ENCODE results near the gene FEM1B.

The FEM1B gene

DNA sequence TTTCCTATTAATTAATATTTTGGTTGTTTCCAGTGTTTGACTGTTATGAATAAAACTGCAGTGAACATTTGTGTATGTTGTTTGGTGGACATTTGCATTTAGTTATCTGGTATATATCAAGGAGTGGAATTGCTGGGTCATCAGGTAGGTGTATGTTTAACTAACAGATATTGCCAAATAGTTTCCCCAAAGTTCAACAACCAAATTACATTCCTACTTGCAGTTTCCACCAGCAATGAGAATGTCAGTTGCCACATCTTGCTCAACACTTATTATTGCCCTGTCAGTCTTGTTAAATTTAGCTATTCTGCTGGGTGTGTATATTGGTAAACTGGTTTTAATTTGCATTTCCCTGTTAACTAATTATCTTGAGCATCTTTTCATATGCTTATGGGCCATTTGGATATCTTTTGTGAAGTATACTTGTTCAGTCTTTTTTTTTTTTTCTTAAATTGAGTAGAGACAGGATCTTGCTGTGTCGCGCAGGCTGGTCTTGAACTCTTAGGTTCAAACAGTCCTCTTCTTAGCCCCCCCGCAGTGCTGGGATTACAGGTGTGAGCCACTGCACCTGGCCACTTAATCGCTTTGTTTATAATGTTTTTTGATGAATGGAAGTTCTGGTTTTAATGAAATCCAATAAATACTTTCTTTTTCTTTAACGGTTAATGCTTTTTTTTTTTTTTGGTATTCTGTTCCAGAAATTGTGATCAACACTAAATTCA, 7.9 kb downstream of the FEM1B start:
- no peak for DNase-seq

GRCh38 chr15:68286256-68286655, 8.7 kb downstream of the FEM1B start:
- DNase-seq = no peak

DNA sequence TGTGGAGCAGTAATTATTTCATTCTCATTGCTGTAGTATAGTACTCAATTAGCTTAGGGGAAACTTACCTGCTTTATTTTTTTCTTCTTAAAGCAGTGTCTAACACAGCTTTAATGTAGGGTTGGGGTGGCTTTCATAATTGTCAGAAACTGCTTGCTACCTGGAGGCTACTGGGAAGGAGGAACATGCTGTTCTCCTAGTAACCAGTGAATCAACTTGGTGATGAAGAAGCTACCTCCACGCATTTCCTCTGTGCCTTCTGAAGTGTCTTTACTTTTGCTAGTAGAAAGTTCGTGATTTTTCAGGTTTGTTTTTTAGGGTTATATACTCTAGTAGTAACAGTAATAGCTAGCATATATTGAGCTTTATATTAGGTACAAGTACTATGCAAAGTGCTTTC, 11.5 kb downstream of the FEM1B start:
- no peak for DNase-seq

- DNase-seq = no peak
These were observed 12.2 kb downstream of the FEM1B start for GRCh38 chr15:68289621-68290352.

- no peak for DNase-seq
These were observed 13.2 kb downstream of the FEM1B start for GRCh38 chr15:68290715-68291114.

DNA sequence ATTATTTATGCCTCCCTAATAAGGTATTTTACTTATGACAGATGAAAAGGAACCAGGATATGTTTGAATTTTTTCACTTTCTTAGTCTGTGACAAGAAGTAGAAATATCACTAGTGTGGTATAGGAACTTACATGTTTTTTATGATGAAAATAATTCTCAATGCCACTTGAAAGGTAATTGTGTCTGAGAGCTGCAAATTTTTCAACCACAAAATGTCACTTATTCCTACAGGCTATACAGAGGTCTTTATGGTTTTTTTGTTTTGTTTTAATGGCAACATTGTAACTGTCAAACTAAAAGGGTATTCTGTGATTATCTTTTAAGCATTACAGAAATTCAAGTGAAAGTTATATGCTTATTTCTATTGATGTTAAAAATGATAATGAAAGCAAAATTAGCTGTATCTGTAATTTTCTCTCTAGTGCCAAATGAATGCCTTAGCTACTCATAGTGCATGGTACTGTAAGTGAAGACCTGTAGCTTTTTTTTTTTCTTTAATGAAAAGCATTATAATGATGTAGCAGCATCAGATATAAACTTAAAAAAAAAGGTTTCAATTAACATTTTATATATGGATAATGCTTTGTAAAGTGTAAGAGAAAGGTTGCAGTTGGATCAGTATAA, 14.7 kb downstream of the FEM1B start:
- DNase-seq = no peak

DNA sequence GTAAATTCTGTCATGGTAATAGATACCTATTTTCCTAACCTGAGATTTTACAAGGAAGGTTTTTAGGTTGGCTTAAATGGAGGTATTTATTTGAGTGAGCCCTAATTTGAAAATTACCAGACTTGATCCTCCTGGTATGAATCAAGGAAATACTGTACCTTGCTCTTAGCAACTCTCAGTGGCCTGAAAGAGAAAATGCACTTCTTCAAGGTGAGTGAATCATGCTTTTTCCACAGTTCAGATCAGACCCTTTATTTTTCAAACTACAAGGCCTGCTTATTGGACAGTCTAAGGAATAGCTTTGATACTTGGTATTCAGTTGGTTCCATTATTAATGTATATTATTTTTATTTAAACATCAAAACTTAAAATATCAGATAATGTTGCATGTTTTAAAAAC, 15.4 kb downstream of the FEM1B start:
- DNase-seq = no peak

- DNase-seq = no peak
These were observed 17.7 kb downstream of the FEM1B start for GRCh38 chr15:68295014-68295805.

- no peak for DNase-seq
These were observed 20.8 kb downstream of the FEM1B start for GRCh38 chr15:68298336-68298735.

DNA sequence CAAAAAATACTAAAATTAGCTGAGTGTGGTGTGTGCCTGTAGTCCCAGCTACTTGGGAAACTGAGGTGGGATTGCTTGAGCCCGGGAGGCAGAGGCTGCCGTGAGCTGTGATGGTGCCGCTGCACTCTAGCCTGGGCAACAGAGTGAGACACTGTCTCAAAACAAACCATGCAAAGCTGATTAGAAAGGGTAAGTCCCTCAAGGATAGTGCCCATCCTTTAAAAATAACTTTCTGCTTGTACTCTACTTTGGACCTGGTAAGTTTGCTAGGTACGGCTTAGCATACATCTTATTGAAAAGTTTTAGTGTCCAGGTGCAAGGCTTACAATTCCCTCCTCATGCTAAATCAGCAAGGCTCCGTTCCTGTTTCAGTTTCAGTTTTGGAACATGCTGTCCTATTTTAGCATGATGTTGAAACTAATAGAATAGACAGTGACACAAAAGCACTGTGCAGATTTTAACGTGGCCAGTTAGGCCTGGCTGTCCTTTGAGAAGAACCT, 21.4 kb downstream of the FEM1B start:
- DNase-seq = no peak

DNA sequence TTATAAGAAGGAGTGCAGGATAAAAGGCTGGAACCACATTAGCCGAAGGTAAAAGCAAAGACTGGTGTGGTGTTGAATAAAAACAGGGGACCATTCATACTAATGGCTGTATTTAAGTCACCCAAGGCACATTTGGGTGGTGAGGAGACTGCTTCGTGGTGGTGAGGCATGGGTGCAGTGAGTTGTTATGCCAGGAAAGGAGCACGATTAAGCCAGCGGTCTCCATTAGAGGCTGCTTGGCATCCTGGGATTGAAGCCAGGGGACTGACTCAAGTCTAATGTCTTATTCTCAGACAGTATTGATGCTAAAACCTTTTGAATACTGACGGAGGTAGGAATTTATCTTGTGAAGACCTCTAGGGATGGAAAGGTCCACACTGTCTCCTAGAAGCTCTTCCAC, 21.9 kb downstream of the FEM1B start:
- DNase-seq = no peak

DNA sequence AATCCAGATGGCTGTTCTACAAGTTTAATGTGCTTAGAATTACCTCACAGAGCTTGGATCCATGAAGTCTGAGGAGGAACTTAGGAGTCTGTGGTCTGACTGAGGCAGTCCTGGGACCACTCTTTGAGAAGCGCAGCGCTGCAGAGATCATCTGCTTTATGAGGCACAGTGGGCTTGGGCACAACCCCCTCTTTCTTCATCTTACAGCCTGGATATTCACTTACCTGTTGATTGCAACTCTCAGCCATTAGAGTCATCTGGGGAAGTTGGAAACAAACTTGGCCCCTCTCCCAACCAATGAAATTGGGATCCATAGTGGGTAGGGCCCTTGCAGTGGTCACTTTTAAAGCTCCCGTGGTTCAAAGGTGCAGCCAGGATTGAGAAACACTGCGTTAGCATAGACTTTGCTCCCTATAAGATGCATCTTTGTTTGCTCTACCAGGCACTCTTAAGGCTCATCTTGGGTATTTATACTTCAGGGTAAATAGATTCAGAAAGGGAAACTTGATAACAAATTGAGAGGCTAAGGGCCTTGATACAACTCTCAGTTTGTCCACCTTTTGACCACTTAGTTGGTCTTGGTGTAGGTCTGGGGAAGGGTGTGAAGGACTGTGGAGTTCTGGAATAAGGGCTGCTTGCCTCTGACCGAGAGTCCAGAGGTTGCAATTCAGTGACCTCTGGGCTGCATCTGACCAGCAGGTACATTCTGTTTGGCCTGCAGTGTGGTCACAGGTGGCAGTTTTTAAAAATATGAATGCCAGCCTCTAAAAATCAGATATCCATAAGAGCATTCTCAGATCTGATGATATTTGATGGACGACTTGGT, 22.8 kb downstream of the FEM1B start:
- no peak for DNase-seq

DNA sequence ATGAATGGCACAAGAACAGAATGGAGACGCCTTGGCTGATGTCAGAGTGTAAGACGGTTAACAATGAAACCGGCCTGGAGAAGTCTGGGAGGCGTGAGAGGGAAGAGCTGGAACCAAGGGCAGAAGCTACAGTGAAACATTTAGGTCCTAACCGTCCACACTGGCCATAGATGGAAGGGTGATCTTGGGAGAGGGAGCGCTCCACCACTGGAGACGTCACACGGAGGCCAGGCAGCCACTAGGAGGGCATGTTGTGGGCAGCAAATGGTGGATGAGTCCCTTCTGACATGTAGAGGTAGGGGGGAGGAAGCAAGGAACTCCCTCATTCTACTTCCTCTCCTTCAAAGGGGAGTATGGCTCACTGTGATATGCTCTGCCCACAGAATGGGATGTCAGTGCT, 23.8 kb downstream of the FEM1B start:
- DNase-seq = no peak

- DNase-seq = no peak
These were observed 25.2 kb downstream of the FEM1B start for GRCh38 chr15:68302729-68303128.

DNA sequence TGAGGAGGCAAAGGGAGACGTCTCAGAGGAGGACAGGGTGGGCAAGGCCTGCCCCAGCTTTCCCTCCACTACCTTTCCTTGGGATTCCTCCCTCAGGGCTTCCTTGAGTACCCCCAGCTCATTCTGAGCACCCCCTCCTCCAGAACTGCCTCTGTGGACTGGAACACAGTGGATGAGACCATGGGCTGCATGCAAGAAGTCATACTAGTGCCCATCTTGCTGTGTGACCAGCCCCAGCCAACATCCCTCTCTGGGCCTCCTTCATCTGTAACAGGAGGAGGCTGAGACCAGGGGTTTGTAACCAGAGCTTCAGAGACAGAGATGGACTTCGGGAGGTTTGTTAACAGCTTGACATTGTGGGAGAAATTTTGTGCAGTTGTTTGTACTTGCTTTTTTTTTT, 25.6 kb downstream of the FEM1B start:
- DNase-seq = no peak

DNA sequence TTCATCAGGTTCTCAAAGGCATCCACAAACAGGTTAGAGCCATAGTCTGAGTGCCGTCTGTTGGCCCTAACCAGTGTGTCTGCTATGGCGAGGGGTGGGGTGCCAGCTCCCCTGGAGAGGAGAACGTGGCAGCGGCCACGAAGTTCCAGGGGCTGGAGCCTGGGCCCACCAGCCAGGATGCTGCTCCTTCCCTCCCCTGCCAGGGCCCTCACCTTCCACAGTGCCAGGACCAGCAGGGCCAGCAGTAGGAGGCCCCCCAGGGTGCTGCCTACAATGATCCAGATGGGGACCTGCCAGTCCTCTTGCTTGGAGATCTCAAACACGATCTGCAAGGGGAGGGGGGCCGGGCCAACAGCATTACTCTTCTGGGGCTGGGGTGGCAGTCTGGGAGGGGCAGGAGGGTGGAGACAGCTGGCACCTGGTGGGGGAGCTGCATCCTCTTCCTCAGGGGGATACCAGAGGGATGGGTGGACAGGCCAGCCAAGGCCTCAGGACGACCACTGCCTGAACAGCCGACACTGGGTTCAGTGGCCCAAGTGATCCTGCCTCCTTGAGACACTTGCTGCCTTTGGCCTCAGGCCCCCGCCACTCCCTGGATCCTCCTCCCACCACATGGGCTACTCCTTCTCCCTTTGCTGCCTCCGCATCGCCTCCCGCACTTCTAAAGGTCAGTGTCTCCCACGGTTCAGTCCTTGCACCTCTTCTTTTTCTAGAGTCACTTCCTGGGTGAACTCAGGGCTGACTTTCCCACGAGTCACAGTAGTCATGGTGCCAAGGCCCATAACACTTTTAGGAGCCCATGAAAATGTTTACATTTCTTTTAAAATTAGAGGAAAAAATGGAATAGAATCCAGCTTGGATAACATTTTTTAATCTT, 26.3 kb downstream of the FEM1B start:
- no peak for DNase-seq

DNA sequence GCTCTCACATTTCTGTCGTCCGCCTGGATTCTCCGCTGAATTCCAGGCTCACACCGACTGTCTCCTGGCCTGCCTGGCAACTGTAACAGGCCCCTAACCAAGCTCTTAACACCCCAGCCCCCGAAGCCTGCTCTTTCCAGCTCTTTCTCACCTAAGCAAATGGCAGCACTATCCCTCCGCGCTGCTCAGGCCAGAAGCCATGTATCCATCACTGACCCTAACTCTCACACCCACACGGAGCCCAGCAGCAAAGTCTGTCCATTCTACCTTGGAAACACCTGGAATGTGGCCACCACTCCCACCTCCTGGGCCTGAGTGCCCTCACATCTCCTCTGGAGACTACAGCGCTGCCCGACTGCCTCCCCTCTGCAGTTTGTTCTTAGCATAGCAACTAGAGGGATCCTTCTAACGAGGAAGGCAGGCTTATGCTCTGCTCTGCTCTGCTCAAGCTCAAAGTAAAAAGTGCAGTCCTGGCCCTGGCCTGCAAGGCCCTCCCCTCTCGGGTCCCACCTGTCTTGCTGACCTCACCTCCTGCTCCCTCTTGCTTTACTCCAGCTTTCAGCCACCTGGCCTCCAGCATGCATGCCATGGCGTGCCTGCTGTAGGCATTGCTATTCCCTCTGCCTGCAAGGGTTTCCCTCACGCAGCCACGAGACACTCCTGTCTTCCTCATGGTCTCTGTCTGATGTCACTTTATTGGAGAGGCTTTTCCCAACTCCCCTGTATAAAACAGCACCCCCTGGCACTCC, 27.2 kb downstream of the FEM1B start:
- no peak for DNase-seq

DNA sequence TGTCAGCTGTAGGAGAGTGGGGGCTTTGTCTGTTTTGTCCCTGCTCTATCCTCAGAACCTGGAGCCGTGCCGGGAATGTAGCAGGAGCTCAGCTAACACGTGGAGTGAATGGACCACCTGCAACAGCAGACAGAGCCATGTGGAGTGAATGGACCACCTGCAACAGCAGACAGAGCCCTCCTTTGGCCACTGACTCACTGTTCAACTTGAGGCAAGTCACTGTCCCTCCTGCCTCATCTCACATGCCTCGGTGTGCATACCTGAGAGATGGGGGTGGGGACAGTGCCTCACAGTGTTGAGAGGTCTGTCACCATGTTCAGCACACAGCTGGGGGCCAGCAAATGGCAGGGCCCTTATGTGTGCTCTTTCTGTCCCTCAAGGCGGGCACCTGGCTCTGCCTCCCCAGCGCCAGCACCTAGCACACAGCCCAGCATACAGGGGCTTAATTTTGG, 27.9 kb downstream of the FEM1B start:
- no peak for DNase-seq

- no peak for DNase-seq
These were observed 29.8 kb downstream of the FEM1B start for GRCh38 chr15:68307131-68307928.

All from NCI-H446 (cell line).